ENCODE data around the gene RAB11B. TPM values are rescaled to one million over a fixed set of nuclear protein-coding genes. Genes with fewer than 3 reads are reported as not detected.

The RAB11B gene
- total and polyA plus RNA-seq, 2 of the 13 experiments (the other 11 are each of a cell fraction or from before 2014, with no cell fraction given) = 6.0 to 28.4 TPM

GRCh38 chr19:8387688-8388611, 2.2 kb upstream of the RAB11B start (continued):
- peak; percentile 69; the same call in 1 of the 2 replicates for TF ChIP-seq REPIN1 (CRISPR knock-in tag; IDR thresholded peaks at IDR 0.05; ENCODE audit: borderline replicate concordance, low read depth)
- TF ChIP-seq ZBTB8A (CRISPR knock-in tag; IDR thresholded peaks at IDR 0.05; ENCODE audit: borderline replicate concordance, low read depth) = no peak
- no peak for TF ChIP-seq BRCA1 (CRISPR knock-in tag; IDR thresholded peaks at IDR 0.05)
- TF ChIP-seq ZNF451 (CRISPR knock-in tag; IDR thresholded peaks at IDR 0.05) = no peak
- no peak for TF ChIP-seq ZNF709 (CRISPR knock-in tag; IDR thresholded peaks at IDR 0.05)
- TF ChIP-seq RFXANK (CRISPR knock-in tag; IDR thresholded peaks at IDR 0.05) = no peak
- TF ChIP-seq SPEN (CRISPR knock-in tag; IDR thresholded peaks at IDR 0.05; ENCODE audit: low read depth) = peak; percentile 30; the same call in 1 of the 2 replicates
- no peak for TF ChIP-seq MATR3 (CRISPR knock-in tag; IDR thresholded peaks at IDR 0.05)
- 0 out of 2 replicates have a peak, but pooled peaks have one; percentile 33 for TF ChIP-seq IRF9 (CRISPR knock-in tag; IDR thresholded peaks at IDR 0.05; ENCODE audit: borderline replicate concordance)
- no peak for TF ChIP-seq ESRRA (CRISPR knock-in tag; IDR thresholded peaks at IDR 0.05; ENCODE audit: low read depth)
- no peak for TF ChIP-seq SRSF4 (IDR thresholded peaks at IDR 0.05; ENCODE audit: low read depth, low read length, poor library complexity, severe bottlenecking)
- peak; percentile 87 for TF ChIP-seq RERE (CRISPR knock-in tag; IDR thresholded peaks at IDR 0.05; ENCODE audit: low read depth)
- TF ChIP-seq, protein P1, sequence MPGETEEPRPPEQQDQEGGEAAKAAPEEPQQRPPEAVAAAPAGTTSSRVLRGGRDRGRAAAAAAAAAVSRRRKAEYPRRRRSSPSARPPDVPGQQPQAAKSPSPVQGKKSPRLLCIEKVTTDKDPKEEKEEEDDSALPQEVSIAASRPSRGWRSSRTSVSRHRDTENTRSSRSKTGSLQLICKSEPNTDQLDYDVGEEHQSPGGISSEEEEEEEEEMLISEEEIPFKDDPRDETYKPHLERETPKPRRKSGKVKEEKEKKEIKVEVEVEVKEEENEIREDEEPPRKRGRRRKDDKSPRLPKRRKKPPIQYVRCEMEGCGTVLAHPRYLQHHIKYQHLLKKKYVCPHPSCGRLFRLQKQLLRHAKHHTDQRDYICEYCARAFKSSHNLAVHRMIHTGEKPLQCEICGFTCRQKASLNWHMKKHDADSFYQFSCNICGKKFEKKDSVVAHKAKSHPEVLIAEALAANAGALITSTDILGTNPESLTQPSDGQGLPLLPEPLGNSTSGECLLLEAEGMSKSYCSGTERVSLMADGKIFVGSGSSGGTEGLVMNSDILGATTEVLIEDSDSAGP (CRISPR knock-in tag; IDR thresholded peaks at IDR 0.05; ENCODE audit: borderline replicate concordance) = no peak; the same call in 1 of the 2 replicates
- no peak for TF ChIP-seq ZNF496 (CRISPR knock-in tag; IDR thresholded peaks at IDR 0.05; ENCODE audit: insufficient replicate concordance)
- TF ChIP-seq, protein P2, sequence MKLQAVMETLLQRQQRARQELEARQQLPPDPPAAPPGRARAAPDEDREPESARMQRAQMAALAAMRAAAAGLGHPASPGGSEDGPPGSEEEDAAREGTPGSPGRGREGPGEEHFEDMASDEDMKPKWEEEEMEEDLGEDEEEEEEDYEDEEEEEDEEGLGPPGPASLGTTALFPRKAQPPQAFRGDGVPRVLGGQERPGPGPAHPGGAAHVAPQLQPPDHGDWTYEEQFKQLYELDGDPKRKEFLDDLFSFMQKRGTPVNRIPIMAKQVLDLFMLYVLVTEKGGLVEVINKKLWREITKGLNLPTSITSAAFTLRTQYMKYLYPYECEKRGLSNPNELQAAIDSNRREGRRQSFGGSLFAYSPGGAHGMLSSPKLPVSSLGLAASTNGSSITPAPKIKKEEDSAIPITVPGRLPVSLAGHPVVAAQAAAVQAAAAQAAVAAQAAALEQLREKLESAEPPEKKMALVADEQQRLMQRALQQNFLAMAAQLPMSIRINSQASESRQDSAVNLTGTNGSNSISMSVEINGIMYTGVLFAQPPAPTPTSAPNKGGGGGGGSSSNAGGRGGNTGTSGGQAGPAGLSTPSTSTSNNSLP (IDR thresholded peaks at IDR 0.05; ENCODE audit: low read depth, low read length) = peak; percentile 97
- TF ChIP-seq RXRB (CRISPR knock-in tag; IDR thresholded peaks at IDR 0.05; ENCODE audit: borderline replicate concordance) = peak; percentile 93
- TF ChIP-seq CC2D1A (CRISPR knock-in tag; IDR thresholded peaks at IDR 0.05) = no peak
- TF ChIP-seq JARID2 (CRISPR knock-in tag; IDR thresholded peaks at IDR 0.05; ENCODE audit: insufficient replicate concordance) = no peak
